Effector CD4-positive, alpha-beta T cell (primary cell): ENCODE results near the gene NCK2.

ENCODE experiments used
- DNase-seq: peaks from one replicate; pipeline ENCODE4 v3.0.0-alpha.2; 2020

The NCK2 gene

DNA sequence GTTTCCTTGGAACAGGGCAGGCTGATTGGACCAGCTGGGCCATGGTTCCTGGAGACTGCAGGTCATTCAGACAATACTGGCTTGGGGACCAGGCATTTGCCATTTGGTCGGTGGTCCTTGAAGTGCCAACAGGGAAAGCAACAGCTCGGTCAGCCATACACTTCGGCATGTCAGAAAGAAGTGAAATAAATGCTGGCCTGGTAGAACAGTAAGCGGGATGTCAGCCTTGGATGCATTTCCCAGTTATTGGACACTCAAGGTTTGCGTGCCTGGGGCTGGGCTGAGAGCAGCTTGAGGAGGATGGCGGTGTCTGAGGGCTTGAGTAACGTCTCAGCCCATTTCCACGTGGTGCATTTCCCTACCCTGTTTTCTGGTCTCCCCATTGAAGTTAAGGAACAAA is 75.4 kb downstream of the NCK2 start:
- DNase-seq: no peak

DNA sequence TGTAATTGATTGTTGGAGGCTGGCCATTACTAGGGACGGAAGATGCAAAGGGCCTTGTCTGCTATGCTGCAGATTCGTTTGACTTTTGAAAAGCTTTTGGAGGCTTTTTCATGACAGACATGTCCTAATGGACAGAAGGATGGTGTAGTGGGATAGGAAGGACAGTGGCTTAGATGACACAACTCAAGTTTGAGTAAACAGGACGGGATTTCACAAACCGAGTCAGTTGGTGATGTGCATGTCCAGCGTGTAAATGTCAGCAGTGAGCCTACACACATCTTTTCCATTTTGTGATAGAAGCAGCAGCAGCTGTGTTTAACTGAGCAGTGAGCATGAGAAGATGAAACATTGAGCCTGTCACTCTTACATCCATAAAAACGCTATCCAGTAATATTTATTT is 76.0 kb downstream of the NCK2 start:
- no peak for DNase-seq

DNA sequence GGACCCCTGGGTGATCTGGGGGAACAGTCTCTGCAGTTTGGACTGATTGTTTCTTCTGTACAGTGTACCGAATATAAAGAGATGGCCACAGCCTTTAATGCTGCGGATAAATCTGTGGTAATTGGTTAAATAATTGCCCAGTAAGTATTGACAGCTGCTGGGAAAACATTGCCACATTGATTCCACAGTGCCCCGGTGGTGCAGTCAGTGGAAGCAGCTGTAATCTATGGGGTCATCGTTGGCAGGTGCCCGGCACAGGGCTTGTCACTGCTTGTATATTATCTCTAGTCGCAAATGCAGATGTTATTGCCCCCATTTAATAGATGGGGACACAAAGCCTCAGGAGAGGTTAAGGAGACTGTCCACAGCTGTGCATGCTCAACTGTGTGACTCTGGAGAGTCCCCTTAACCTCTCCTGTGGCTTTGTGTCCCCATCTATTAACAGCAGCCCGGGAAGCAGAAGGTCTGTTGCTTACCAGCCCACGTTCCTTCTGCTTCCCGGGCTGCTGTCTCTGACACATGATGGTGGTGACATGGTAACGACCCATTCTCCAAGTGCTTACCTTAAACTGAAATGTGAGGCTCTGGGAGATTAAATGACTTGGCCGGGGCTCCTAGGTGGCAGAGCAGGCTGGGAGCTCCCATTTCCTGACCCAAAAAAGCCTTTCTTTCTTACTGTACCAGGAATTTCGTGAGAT is 76.9 kb downstream of the NCK2 start:
- no peak for DNase-seq

DNA sequence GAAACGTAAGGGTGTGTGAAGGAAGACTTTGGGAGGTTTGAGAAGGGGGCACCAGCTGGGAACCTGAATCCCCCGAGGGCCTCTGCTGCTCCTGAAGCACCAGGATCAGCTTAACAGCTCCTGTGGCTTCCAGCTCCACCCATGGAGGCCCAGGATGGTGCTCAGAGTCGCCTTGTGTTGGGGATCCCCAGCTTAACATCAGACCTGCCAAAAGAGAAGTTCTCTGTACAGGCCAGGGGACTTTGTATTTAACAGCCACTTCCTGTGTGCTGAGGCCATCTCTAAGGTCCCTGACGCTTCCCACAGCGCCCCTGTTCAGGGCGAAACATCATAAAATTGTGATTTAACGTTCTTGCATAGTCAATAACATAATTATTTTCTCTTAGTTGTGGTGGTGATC is 77.5 kb downstream of the NCK2 start:
- DNase-seq: no peak

DNA sequence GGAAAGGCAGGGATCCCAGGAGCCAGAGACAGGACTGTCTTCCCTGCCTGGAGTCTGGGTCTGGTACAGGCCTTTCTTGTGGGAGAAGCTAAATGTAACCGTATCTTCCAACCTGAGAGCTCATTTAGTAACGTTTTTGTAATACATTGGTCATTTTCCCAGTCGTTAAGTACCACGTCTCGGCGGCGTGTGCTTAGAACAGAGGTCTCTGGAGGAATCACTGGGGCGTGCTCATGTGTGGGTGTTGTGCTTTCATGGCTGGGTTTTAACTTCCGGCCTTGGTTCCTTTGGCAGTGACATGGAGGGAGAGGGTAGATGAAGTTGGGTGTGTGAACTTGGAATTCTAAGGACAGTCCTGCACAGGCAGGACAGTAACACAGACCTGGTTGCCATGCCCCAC is 79.7 kb downstream of the NCK2 start:
- no peak for DNase-seq

DNA sequence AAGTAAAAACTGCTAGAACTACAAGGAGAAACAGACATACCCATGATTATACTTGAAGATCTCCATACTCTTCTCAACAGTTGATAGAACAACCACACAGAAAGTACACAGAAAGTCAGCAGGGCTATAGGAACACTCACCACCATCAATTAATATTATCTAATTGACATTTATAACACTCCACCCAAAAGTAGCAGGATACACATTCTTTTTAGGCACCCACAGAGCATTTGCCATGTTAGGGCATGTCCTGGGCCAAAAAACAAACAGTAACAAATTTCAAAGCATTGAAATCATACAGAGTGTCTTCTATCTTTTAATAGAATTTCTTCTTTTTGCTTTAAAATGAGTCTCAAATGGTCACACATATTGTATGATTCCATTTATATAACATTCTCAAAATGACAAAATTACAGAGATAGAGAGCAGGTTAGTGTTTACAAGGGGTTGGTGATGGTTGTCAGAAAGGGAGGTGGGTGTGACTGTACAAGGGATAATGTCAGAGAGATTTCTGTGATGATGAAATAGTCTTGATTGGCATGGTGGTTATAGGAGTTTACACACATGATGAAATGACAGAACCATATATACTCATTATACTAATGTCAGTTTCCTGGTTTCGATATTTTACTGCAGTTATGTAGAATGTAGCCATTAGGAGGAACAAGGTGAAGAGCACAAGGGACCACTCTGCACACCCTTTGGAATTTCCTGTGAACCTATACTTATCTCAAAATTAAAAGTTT is 82.8 kb downstream of the NCK2 start:
- DNase-seq: no peak

DNA sequence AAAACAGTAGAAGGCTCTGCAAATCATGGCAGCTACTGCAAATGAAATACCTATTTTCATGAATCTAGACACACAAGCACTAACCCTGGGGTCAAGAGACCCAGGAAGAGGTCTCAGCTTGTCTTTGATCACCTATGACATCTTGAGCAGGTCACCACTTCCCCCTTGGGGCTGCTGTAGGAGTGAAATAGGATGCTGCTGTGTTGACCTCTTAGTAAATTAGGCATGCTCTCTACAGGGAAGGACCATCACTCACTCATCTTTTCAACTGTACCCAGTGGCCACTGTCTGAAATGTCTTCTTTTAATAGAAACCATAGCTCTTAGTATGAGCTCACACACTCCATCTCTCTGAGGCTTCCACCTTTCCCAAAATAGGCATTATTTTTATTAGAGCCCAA is 83.8 kb downstream of the NCK2 start:
- DNase-seq: no peak

DNA sequence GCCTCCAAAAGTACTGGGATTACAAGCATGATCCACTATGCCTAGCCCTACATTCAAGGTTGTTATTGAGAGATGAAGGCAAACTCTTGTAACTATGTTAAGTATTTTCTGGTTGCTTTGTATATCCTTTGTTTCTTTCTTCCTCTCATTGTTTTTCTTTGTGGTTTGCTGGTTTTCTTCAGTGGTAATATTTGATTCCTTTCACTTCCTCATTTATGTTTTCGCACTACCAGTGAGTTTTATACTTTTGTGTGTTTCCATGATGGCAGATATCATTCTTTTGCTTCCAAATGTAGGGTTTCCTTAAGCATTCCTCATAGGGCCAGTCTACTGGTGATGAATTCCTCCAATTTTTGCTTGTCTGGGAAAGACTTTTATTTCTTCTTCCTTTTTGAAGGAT is 90.2 kb downstream of the NCK2 start:
- no peak for DNase-seq

DNA sequence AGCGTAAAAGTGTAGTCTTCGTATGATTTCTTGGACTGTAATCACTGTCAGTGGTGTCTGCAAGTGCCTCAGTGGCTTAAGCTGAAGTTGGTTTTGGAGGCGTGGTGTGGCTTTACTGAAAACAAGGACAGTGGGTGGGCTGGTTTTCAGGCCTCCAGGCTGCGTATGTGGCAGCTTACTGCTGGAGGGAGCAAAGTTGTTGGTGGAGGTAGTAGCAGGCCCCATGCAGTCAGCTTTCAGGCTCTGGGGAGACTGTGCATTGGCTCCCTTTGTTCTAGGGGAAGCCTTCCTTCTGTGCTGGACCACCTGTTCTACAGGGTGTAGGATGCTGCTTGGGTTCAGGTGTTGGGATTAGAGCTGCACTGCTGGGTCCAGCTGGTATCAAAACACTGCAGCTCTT is 91.6 kb downstream of the NCK2 start:
- no peak for DNase-seq

DNA sequence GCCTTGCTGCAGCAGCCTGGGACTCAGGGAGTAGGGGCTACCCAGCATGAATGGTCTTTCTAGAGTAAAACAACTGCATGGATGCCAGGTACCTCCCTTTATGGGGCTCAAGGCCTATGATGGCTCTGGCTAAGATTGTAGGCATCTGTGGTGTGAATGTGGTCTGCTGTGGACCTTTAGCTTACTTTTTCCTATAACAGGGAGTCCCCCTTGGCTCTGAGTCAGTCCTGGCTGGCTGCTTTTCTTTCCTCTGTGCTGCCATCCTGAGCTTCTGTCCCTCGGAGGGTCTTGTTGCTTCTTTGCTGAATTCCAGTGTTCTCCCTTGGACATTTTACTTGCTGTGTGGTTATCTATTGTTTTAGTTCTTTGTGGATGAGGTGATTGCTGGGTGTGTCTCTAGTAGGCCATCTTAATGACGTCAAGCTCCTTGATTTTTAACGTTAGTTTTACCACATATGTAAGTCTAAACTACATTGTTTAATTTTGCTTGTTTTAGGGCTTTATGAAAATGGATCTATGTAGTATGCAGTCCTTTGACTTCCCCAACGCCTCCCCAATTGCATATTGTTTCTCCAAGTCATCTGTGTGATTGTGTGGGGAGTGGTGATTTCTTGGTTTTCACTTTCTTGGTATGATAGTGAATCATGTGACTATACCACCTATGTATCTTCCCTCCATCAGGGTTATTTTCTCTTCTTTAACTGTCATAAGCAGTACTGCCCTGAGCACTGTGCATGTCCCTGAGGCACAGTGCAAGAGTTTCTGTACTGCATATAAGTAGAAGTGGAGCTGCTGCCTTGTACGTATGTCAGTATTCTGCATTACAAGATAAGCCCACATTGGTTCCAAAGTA is 92.4 kb downstream of the NCK2 start:
- DNase-seq: no peak

DNA sequence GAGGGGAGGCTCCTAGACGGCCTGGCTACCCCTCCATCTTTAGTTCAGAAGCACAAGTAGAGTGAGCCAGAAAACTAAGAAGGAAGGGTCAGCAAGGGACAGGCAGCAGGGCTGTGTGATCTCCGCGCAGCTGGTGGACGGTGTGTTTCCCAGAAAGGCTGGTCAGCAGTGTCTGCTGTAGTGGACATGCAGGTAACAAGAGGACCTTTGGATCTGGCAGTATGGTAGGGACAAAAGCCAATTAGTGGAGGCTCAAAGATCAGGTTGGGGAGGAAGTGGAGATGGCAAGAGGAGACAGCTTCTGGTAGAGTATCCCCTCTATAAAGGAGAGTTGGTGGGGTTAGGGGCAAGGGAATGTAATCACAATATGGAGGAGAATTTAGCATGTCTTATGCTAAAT is 95.1 kb downstream of the NCK2 start:
- no peak for DNase-seq

DNA sequence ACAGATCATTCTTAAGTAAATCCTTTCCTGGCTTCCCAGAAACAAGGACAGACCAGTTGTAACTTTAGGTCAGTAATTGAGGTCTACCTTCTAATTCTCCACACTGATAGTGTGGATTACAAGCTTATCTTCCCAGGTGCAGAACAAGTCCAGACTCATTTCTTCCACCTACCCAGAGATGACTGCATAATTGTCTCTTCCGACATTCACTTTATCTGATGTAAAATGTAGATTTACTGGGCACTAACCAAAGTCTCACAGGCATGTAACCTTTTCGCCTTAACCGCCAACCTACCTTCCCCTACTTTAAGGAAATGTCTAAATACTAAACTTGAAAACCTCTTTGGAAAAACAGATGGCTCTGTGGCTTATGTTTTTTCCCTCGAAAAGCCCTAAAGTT is 96.2 kb downstream of the NCK2 start:
- DNase-seq: no peak

DNA sequence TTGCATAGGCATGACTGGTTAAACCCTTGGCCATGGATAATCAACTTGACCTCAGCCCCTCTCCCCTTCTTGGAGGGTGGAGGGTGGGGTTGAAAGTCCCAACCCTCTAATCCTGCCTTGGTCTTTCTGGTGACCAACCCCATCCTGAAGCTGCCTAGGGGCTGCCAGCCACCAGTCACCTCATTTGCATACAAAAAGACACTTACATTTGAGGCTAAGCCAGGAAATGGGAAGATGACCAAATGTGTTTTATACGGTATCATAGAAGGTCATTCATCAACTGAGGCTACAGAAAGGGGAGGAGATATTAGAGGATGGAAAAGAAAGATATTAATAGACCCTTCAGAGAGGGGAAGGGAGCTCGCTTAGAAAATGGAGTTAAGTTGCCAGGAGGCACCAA is 96.8 kb downstream of the NCK2 start:
- DNase-seq: no peak

DNA sequence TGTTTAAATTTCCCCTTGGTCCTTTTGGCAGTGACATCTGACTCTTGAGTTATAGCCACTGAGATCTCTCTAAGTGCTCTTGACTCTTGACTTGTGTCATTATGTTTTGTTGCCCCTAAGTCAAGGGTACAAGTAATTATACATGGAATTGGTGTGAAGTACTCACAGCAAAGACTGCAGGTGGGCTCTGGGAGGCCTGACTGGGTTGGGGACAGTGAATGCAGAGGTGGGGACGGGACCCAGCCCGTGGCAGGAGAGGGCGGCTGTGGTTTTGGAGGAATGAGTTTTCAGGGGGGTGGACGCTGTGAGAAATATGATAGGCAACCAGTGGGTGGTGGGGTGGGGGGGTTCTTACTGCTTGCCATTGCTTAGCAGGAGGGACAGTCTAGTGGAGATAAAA is 97.8 kb downstream of the NCK2 start:
- no peak for DNase-seq

DNA sequence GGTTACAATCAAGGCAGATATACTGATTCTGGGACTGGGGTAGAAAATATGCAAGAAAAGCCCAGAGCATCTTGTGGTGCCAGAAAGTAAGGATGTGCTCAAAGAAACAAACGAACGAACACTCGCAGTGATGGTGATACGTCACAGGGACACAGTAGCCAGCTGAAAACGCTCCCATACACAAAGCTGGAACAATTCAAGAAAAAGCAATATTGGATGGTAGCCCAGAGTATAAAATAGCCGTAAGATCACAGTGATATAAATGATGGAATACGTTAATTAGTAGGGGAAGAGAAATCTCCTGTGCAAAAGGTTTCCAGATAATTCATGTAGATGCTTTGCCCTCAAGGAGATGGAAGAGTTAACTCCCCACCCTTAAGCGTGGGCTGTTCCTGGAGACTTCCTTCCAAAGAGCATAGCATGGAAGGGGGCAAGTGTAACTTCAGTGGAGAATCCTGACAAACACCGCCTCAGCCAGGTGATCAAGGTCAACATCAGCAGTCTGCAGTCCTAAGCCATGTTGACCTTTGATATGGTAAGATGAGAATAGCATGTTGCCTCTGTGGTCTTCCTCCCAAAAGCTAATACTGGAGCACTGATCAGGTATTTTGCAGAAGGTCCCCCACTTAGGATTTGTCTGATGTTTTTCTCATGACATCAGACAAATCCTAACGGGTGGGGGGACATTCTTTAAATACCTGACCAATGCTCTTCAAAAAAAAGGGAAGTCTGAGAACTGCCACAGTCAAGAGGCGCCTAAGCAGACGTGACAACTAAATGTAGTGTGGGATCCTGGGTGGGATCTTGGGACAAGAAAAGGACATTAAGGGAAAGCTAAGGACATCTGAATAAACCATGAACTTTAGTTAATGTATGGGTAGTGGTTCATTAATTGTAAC is 99.0 kb downstream of the NCK2 start:
- no peak for DNase-seq

DNA sequence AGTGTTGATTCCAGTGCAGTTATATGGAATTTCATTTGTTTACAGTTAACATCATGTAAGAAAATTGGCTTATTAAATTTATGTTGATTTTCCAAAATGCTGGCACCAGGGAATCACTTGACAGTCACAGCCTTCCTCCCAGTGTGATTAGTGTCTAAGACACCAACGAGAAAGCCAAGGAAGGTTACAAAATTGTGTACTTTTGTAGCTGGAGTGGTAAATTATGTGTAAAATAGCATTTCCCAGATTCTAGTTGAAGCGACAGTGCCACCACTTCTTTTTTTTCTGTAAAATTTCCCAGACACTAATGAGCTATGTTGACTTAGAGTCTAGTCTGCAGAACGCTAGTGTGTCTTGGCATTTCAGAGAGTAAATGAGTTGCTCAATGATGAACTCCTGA is 101.3 kb downstream of the NCK2 start:
- DNase-seq: no peak

DNA sequence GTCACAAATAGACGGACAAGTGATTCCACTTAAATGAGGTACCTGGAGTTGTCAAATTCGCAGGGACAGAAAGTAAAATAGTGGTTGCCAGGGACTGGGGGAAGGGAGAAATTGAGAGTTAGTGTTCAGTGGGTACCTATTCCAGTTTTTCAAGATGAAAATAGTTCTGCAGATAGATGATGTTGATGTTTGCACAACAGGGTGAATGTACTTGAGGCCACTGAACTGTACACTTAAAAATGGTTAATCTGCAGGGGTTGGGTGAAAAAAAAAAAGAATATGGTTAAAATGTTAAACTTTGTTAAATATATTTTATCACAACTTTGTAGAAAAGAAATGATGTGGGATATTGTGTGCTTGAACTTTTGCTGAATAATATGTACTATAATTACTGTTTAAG is 102.3 kb downstream of the NCK2 start:
- no peak for DNase-seq

DNA sequence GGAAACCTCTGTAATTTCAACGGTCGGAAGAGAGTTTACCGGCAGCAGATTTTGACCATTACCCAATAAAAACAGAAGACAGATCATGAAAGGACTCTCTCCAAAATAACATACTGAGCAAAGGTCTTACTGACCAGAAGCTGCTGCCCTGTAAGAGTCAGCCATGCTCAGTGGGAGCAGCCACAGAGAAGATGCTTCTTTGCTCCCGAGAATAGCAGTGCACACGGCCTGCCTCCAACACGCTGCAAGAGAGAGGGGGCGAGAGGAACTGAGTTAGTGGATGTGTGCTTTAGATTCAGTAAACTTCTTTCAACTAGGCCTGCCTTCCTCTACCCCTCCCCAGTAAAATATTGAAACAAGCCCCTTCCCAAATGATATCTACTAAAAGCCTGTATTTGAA is 103.7 kb downstream of the NCK2 start:
- DNase-seq: no peak

DNA sequence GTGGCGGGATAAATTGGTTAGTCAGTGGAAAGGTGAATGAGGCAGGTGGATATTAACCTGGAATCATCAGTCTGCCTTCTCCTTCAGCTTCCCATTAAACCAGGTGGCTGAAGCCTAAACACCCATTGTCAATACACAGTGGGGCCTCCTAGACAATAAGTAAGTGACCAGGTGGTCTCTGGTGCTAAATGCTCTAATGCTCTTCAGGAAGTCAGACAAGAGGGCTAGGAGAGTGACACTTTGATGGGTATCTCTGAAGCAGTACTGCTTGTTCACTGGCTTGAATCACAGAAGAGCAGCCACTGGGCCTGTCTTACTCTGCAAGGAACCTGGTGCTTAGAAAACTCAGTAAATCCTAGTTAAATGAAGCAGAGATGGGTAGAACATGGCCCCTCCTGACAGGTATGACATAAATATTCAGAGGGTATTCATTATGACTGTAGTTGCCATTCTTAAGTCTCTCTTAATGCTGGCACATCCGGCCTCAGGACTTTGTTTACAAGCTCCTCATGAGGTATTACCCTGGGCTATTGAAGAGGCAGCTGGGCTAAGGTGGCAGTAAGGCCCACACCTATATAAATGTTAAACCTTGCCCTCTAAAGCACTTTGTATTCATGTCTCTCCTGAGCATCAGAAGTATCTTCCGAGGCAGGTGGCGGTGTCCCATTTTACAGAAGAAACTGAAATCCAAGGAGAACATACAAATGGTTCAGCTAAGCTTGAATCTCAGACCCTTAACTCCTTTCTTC is 104.9 kb downstream of the NCK2 start:
- DNase-seq: no peak

DNA sequence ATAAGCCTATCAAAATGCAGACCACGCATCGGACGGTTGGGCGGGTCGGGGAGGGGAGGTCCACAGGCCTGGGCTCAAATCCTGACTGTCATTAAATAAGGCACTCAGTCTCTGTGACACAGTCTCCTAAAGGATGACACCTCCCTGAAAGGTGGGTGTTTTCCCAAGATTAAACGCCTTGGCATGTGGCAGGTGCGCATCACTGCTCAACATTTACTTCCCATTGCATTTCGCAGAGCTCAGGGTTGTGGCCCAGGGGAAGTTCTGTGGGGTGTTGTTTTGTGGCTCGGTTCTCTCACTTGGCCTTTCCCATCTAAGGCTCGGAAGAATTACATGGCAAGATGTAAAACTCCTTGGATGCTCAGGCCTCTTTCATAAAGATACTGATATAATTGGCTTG is 107.4 kb downstream of the NCK2 start:
- DNase-seq: no peak

DNA sequence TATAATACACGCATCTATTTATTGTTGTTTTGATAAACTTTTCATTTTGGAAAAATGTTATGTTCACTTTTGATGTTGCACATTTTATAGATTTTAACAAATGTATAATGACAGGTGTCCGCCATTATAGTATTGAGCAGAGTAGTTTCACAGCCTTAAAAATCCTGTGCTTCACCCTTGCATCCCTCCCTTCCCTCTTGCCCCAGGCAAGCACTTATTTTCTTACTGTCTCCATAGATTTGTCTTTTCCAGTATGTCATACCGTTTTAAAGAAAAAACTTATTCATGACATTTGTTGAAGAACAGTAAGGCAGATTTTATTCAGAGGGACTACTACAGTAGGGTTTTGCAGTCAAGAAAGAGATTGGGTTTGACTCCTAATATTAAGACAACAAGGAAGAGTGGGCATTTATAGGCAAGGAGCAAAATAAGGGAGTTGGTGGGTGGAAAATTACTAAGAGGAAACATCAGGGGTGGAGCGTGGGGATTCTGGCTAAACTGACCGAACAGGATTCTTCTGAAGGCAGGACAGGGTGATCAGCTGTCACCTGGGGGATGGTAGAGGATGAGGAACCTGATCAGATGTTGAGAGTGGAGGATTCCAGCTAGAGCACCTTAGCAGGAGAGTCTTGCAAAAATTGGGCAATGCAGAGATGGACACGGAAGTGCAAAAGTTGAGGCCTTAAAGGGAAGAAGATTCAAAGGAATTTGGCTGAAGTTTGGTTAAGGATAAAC is 108.8 kb downstream of the NCK2 start:
- no peak for DNase-seq
